Stomach (tissue), 4 donors: ENCODE measurements around the gene DNAAF9.
"Not testable (repeated sequence)": the region's sequence is repeated elsewhere in the genome, so short reads cannot be mapped to it uniquely, and the experiment has no call there.

Experiments used
- CTCF ChIP-seq, 7 experiments: fragments of 450-650 bp in 4 of 7; fragments of 200-600 bp in 3 of 7; sonication (generic) in 3 of 7; IDR thresholded peaks; one replicate each; pipeline ENCODE4 v1.5.1; 2016 to 2019; ENCODE audit warnings: antibody characterized with exemption in 7 of 7, control low read depth in 2 of 7, mild to moderate bottlenecking in 1 of 7
- POLR2A ChIP-seq, 4 donors: fragments of 450-650 bp; IDR thresholded peaks; one replicate each; pipeline ENCODE4 v1.6.1; 2016; ENCODE audit warnings: antibody characterized with exemption in 4 of 4, control low read depth in 2 of 4, mild to moderate bottlenecking in 1 of 4, moderate library complexity in 1 of 4

GRCh38 chr20:3426766-3427165 is 19.3 kb upstream of the DNAAF9 start:
- not testable (repeated sequence) for TF ChIP-seq CTCF, POLR2A (IDR thresholded peaks at IDR 0.05)
